K562 (cell line): ENCODE results near the gene KCNAB2. TPM values are rescaled to one million over a fixed set of nuclear protein-coding genes. Genes with fewer than 3 reads are reported as not detected.

Source experiments
- YBX1 ChIP-seq: fragments of 450-650 bp; IDR thresholded peaks from 2 replicates; pipeline ENCODE4 v1.7.1; 2016; ENCODE audit warnings: mild to moderate bottlenecking
- ZFP1 ChIP-seq: fragments of 450-650 bp; formaldehyde crosslinking; IDR thresholded peaks from 2 replicates; pipeline ENCODE4 v1.4.0; 2020; ENCODE audit warnings: mild to moderate bottlenecking, mixed read lengths
- polyA plus RNA-seq, 8 experiments: library from polyadenylated mRNA; depleted of rRNA in 4 of 8; stranded (reverse) in 5 of 8; unstranded in 3 of 8; fragments of >200 nt; fragmentation: Nextera tagmentation in 2 of 8; fragmentation: Illumina TruSeq in 1 of 8; extraction: Ambion mirVana in 2 of 8; extraction: Trizol in 1 of 8; gene quantifications; 2 replicates each; pipeline versions ENCODE4 v1.2.1 to v1.2.3, GENCODE V29; 2011 to 2014; ENCODE audit warnings: inconsistent platforms in 1 of 8, missing spikeins in 1 of 8
- total RNA-seq, 7 experiments: library from RNA; depleted of rRNA in 6 of 7; stranded (reverse); fragments of >200 nt in 6 of 7; fragmentation: Illumina TruSeq in 2 of 7; extraction: Trizol in 2 of 7; gene quantifications; 2 replicates each; pipeline versions ENCODE4 v1.2.1 to v1.2.3, GENCODE V29; 2011 to 2021; ENCODE audit warnings: low replicate concordance in 1 of 7
- TF ChIP-seq, protein P1 (sequence below): fragments of 450-650 bp; IDR thresholded peaks from 2 replicates; pipeline ENCODE4 v1.6.1; 2016; ENCODE audit warnings: mild to moderate bottlenecking, moderate library complexity

The KCNAB2 gene
- total and polyA plus RNA-seq, 9 of the 15 experiments (the other 6 are each of a cell fraction or from before 2014, with no cell fraction given): 1.8 to 15.8 (median 7.1) TPM

DNA sequence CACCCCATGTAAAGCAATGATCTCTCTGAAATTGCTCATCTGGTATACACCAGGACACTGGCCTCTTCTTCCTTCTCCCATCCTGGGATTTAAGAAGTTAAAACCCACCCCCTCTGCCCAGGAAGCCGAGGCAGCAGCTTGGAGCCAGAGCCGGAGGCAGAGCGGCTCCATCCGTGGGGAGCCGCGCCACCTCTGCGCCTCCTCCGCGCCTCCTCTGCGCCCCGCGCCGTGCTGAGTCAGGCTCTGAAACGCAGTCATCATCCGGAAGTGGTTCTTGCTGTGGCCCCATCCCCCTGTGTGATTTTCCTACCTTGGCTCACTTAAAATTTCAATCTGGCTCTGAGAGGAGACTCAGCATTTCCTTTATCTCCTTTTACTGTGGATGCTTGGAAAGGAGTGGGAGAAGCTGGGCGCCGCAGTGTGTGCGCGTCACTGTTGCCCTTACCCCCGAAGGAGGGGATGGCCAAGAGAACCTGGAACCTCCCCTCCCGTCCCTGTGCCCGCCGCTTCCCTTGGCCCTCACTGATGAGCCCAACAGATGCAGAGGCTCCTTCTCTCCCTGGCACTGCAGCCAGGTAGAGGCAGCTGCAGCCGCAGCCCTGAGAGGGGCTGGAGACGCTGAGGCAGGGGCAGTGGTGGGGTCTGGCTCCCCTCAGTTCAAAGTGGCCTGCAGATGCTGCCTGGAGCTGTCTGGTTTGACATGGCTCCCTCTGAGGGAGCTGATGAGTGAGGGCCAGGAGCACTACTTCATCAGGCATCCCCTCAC, 38.2 kb upstream of the KCNAB2 start (continued):
- TF ChIP-seq, protein P1, sequence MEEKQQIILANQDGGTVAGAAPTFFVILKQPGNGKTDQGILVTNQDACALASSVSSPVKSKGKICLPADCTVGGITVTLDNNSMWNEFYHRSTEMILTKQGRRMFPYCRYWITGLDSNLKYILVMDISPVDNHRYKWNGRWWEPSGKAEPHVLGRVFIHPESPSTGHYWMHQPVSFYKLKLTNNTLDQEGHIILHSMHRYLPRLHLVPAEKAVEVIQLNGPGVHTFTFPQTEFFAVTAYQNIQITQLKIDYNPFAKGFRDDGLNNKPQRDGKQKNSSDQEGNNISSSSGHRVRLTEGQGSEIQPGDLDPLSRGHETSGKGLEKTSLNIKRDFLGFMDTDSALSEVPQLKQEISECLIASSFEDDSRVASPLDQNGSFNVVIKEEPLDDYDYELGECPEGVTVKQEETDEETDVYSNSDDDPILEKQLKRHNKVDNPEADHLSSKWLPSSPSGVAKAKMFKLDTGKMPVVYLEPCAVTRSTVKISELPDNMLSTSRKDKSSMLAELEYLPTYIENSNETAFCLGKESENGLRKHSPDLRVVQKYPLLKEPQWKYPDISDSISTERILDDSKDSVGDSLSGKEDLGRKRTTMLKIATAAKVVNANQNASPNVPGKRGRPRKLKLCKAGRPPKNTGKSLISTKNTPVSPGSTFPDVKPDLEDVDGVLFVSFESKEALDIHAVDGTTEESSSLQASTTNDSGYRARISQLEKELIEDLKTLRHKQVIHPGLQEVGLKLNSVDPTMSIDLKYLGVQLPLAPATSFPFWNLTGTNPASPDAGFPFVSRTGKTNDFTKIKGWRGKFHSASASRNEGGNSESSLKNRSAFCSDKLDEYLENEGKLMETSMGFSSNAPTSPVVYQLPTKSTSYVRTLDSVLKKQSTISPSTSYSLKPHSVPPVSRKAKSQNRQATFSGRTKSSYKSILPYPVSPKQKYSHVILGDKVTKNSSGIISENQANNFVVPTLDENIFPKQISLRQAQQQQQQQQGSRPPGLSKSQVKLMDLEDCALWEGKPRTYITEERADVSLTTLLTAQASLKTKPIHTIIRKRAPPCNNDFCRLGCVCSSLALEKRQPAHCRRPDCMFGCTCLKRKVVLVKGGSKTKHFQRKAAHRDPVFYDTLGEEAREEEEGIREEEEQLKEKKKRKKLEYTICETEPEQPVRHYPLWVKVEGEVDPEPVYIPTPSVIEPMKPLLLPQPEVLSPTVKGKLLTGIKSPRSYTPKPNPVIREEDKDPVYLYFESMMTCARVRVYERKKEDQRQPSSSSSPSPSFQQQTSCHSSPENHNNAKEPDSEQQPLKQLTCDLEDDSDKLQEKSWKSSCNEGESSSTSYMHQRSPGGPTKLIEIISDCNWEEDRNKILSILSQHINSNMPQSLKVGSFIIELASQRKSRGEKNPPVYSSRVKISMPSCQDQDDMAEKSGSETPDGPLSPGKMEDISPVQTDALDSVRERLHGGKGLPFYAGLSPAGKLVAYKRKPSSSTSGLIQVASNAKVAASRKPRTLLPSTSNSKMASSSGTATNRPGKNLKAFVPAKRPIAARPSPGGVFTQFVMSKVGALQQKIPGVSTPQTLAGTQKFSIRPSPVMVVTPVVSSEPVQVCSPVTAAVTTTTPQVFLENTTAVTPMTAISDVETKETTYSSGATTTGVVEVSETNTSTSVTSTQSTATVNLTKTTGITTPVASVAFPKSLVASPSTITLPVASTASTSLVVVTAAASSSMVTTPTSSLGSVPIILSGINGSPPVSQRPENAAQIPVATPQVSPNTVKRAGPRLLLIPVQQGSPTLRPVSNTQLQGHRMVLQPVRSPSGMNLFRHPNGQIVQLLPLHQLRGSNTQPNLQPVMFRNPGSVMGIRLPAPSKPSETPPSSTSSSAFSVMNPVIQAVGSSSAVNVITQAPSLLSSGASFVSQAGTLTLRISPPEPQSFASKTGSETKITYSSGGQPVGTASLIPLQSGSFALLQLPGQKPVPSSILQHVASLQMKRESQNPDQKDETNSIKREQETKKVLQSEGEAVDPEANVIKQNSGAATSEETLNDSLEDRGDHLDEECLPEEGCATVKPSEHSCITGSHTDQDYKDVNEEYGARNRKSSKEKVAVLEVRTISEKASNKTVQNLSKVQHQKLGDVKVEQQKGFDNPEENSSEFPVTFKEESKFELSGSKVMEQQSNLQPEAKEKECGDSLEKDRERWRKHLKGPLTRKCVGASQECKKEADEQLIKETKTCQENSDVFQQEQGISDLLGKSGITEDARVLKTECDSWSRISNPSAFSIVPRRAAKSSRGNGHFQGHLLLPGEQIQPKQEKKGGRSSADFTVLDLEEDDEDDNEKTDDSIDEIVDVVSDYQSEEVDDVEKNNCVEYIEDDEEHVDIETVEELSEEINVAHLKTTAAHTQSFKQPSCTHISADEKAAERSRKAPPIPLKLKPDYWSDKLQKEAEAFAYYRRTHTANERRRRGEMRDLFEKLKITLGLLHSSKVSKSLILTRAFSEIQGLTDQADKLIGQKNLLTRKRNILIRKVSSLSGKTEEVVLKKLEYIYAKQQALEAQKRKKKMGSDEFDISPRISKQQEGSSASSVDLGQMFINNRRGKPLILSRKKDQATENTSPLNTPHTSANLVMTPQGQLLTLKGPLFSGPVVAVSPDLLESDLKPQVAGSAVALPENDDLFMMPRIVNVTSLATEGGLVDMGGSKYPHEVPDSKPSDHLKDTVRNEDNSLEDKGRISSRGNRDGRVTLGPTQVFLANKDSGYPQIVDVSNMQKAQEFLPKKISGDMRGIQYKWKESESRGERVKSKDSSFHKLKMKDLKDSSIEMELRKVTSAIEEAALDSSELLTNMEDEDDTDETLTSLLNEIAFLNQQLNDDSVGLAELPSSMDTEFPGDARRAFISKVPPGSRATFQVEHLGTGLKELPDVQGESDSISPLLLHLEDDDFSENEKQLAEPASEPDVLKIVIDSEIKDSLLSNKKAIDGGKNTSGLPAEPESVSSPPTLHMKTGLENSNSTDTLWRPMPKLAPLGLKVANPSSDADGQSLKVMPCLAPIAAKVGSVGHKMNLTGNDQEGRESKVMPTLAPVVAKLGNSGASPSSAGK: no peak
- TF ChIP-seq YBX1 (no peak), ZFP1 (CRISPR knock-in tag) (no peak)
